ENCODE data around the gene MCM3. TPM values are rescaled to one million over a fixed set of nuclear protein-coding genes. Genes with fewer than 3 reads are reported as not detected.

Gene MCM3
- total and polyA plus RNA-seq, 4 experiments from 2014 or later, result 46.2 to 58.1 (median 51.4) TPM

DNA sequence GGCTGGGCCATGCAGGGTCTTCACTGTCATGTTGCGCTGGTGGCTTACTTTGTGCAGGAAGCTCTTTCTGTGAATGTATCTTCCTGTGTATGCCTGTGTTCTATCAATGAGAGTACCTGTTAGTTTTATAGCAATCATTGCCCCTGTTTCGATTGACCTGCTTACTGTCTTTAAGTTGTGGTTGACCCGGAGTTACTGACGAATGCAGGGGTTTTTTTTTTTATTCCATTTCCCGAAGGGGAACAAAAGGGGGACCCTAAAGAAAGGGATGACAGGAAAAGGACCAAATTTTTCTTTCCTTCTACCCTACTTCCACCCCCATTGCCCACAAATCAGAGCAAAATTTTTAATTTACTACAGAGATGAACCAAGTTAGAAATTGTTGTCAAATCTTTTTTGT lies 40.1 kb downstream of the MCM3 start, which contains the start of gene IL17F:
Gene IL17F, minus strand, starts transcription at position 101 of the 400 bp plus-strand sequence. Its CDS starts 71 bp downstream, at position 30.
- H3K27me3 Mint-ChIP-seq, result peaks cover 1 to 15% of the 10 kb centered on the region in 2 donors

DNA sequence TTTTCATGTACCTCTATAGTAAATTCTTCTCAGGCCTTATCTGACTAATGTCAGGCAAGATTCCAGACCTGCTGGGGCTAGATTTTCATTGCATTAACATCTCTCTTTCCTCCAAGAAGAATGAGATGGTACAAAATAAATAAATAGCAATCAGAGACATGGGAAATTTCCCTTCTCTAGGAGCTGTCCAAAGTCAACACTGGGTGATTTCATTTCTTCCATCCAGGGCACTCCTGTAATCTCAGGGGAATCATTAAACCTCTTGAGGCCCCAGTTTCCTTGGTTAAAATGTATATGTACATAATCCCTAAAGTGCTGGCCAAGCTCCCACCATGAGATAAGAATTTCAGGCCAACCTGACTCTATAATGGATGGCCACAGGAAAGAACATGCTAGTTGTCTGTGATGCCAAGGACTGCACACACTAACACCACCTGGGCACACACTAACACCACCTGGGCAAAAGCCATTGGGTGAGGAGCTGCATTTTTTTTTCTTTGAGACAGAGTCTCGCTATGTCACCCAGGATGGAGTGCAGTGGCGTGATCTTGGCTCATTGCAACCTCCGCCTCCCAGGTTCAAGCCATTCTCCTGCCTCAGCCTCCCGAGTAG lies 41.2 kb downstream of the MCM3 start:
- ChIA-PET POLR2A (ENCODE audit: partially characterized antibody) (no interaction called here), CTCF (ENCODE audit: partially characterized antibody) (interaction anchor here (2.5 kb wide), 1 partner anchor 21 kb away, joined by 11 read pairs; no protein-coding TSS in a partner anchor)
- no peak overlapping the region for H3K27ac Mint-ChIP-seq

More for the DNA sequence above, 40.1 kb downstream of the MCM3 start, which contains the start of gene IL17F:
- Mint-ChIP-seq H3K36me3 (no peaks in the 10 kb centered on the region), H3K9me3 (peaks cover 0 to 3% (median 0%) of the 10 kb centered on the region in 8 donors), H3K4me1 (peaks cover 0 to 4% (median 1%) of the 10 kb centered on the region in 4 donors), H3K27ac (no peak within 1 kb of the TSS), H3K4me3 (no peak within 1 kb of the TSS)
- ChIA-PET POLR2A (ENCODE audit: partially characterized antibody) (no interaction called here), CTCF (ENCODE audit: partially characterized antibody) (no interaction called here)
- Histone ChIP-seq H3K27me3 (ENCODE audit: insufficient read depth, low read length) (no peaks in the 10 kb centered on the region), H3K9me3 (ENCODE audit: control insufficient read depth in 1 of 2, low read length in 2 of 2) (no peaks in the 10 kb centered on the region), H3K36me3 (ENCODE audit: insufficient read depth, low read length) (no peaks in the 10 kb centered on the region), H3K4me1 (ENCODE audit: insufficient read depth, low read length) (no peaks in the 10 kb centered on the region), H3K27ac (ENCODE audit: low read depth, low read length) (no peak within 1 kb of the TSS), H3K4me3 (ENCODE audit: low read length in 2 of 2) (no peak within 1 kb of the TSS)
- intact Hi-C loops (cut with micrococcal nuclease), result no loop called here
- no peak for DNase-seq

DNA sequence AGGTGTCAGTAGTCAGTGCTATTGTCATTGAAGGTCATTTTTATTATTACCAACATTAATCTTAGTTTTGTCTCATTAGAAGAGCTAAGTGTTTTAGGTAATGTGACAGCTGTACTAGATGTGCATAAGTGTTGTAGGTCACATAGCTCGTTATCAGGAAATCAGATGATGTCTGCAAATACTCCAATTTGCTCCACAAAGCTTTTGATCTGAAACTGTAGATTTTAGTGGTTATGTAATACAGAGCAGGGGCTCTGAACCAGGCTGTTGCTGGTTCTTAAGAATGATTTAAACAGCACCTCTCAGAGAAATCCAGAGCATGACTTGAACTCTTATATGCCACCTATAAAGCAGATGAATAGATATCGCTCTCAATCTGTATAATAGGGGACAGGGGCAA lies 42.7 kb downstream of the MCM3 start:
- CTCF ChIA-PET (ENCODE audit: partially characterized antibody), result interaction anchor here (1.3 to 2.5 kb wide), 4 partner anchors 11 to 178 kb away, joined by 3 to 11 read pairs (median 4); no protein-coding TSS in a partner anchor
- H3K27ac Mint-ChIP-seq, result no peak overlapping the region
- peaks cover 2 to 9% of the 10 kb centered on the region in 2 donors for H3K27me3 Mint-ChIP-seq
- DNase-seq, result peak in 1 of 5 donors; percentile 4
- no peak overlapping the region for H3K4me3 Mint-ChIP-seq
- no peaks in the 10 kb centered on the region for H3K36me3 ChIP-seq (ENCODE audit: insufficient read depth, low read length)
- no peaks in the 10 kb centered on the region for H3K4me1 ChIP-seq (ENCODE audit: insufficient read depth, low read length)
- H3K4me1 Mint-ChIP-seq, result peaks cover 0 to 4% (median 1%) of the 10 kb centered on the region in 4 donors
- intact Hi-C loops (cut with micrococcal nuclease), result no loop called here
- no peak overlapping the region for H3K4me3 ChIP-seq (ENCODE audit: low read length in 2 of 2)
- POLR2A ChIA-PET (ENCODE audit: partially characterized antibody), result no interaction called here
- H3K36me3 Mint-ChIP-seq, result no peaks in the 10 kb centered on the region
- H3K9me3 Mint-ChIP-seq, result peaks cover 0 to 3% (median 0%) of the 10 kb centered on the region in 8 donors
- H3K27ac ChIP-seq (ENCODE audit: low read depth, low read length), result no peak overlapping the region
- no peaks in the 10 kb centered on the region for H3K9me3 ChIP-seq (ENCODE audit: control insufficient read depth in 1 of 2, low read length in 2 of 2)
- no peaks in the 10 kb centered on the region for H3K27me3 ChIP-seq (ENCODE audit: insufficient read depth, low read length)

More for the DNA sequence above, 41.2 kb downstream of the MCM3 start:
- peaks cover 0 to 8% of the 10 kb centered on the region in 2 donors for H3K27me3 Mint-ChIP-seq
- H3K4me1 ChIP-seq (ENCODE audit: insufficient read depth, low read length), result no peaks in the 10 kb centered on the region
- no peak overlapping the region for H3K27ac ChIP-seq (ENCODE audit: low read depth, low read length)
- H3K27me3 ChIP-seq (ENCODE audit: insufficient read depth, low read length), result no peaks in the 10 kb centered on the region
- intact Hi-C loops (cut with micrococcal nuclease), result no loop called here
- H3K4me1 Mint-ChIP-seq, result peaks cover 0 to 4% (median 1%) of the 10 kb centered on the region in 4 donors
- no peaks in the 10 kb centered on the region for H3K36me3 Mint-ChIP-seq
- no peaks in the 10 kb centered on the region for H3K9me3 ChIP-seq (ENCODE audit: control insufficient read depth in 1 of 2, low read length in 2 of 2)
- no peaks in the 10 kb centered on the region for H3K36me3 ChIP-seq (ENCODE audit: insufficient read depth, low read length)
- H3K4me3 Mint-ChIP-seq, result no peak overlapping the region
- H3K4me3 ChIP-seq (ENCODE audit: low read length in 2 of 2), result no peak overlapping the region
- peaks cover 0 to 3% (median 0%) of the 10 kb centered on the region in 8 donors for H3K9me3 Mint-ChIP-seq
- DNase-seq, result no peak

DNA sequence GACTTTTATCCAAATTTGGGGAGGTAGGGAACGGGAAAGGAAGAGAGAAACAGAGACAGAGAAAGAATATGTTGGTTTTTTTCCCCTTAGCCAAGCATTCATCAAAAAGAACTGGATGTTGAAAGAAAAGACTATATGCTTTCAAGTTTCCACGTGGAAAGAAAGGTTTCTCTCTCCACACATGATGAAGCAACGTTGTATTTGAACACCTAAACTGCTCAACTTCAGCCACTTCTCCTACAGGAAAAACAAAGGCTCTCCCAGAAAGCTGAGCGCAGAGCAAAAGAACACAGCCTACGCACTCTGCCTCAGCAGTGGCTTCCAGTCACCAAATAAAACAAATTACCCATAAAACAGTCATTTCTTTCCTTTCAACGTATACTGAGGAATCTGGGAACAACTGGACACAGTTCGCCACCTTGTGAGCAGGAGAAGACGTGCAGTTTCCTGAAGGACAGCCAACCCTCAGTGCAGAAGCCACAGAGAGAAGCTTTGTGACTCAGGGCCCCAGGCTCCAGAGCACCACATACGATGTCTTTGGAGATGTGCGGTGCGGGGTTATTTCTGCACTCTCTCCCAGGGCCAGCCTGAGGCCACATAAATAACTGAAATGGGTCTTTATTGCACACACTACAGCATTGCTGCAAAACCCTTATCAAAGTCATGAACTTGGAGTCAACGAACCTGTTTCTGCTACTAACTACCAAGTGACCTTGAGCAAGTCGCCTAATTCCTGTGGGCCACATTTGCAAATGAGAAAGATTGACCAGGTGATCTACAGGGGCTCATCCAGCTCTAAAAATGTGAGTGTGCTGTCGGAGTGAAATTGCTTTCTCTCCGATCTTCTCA lies 50.3 kb downstream of the MCM3 start:
- intact Hi-C loops (cut with micrococcal nuclease), result no loop called here
- Histone ChIP-seq H3K27ac (ENCODE audit: low read depth, low read length) (no peak overlapping the region), H3K27me3 (ENCODE audit: insufficient read depth, low read length) (no peaks in the 10 kb centered on the region), H3K4me3 (ENCODE audit: low read length in 2 of 2) (no peak overlapping the region), H3K36me3 (ENCODE audit: insufficient read depth, low read length) (no peaks in the 10 kb centered on the region), H3K4me1 (ENCODE audit: insufficient read depth, low read length) (no peaks in the 10 kb centered on the region), H3K9me3 (ENCODE audit: control insufficient read depth in 1 of 2, low read length in 2 of 2) (no peaks in the 10 kb centered on the region)
- H3K4me1 Mint-ChIP-seq, result no peaks in the 10 kb centered on the region
- no peak overlapping the region for H3K4me3 Mint-ChIP-seq
- H3K9me3 Mint-ChIP-seq, result no peaks in the 10 kb centered on the region
- ChIA-PET CTCF (ENCODE audit: partially characterized antibody) (interaction anchor here (1.0 kb wide), 1 partner anchor 23 kb away, joined by 3 read pairs; no protein-coding TSS in a partner anchor), POLR2A (ENCODE audit: partially characterized antibody) (no interaction called here)
- peaks cover 7 to 13% of the 10 kb centered on the region in 2 donors for H3K27me3 Mint-ChIP-seq
- no peaks in the 10 kb centered on the region for H3K36me3 Mint-ChIP-seq
- DNase-seq, result no peak
- H3K27ac Mint-ChIP-seq, result no peak overlapping the region

DNA sequence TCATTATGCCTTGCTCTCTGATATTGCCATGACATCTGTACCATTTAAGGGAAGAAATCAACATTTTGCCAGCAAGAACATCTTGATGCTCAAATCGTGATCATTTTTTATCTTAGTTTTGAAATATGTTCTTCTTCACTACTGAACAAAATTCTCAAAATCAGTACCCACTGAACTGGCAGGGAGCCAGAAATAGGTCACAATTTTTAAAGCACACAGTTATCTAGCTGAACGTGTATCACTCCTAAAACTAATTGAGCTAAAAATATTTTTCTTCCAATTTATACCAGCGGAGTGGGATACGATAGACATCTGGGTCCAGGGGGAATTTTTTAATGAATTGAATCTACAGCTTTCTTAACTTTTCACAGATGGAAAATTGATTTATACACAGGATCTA lies 51.5 kb downstream of the MCM3 start:
- POLR2A ChIA-PET (ENCODE audit: partially characterized antibody), result no interaction called here
- H3K9me3 ChIP-seq (ENCODE audit: control insufficient read depth in 1 of 2, low read length in 2 of 2), result no peaks in the 10 kb centered on the region
- intact Hi-C loops (cut with micrococcal nuclease), result no loop called here
- H3K27me3 Mint-ChIP-seq, result peaks cover 7 to 9% of the 10 kb centered on the region in 2 donors
- H3K4me1 Mint-ChIP-seq, result peaks cover 0 to 4% (median 0%) of the 10 kb centered on the region in 4 donors
- H3K27ac ChIP-seq (ENCODE audit: low read depth, low read length), result no peak overlapping the region
- no peaks in the 10 kb centered on the region for H3K36me3 Mint-ChIP-seq
- no peaks in the 10 kb centered on the region for H3K9me3 Mint-ChIP-seq
- no peak overlapping the region for H3K4me3 ChIP-seq (ENCODE audit: low read length in 2 of 2)
- DNase-seq, result no peak
- no peaks in the 10 kb centered on the region for H3K27me3 ChIP-seq (ENCODE audit: insufficient read depth, low read length)
- CTCF ChIA-PET (ENCODE audit: partially characterized antibody), result interaction anchor here (1.2 kb wide), 1 partner anchor 20 kb away, joined by 3 read pairs; no protein-coding TSS in a partner anchor
- no peaks in the 10 kb centered on the region for H3K36me3 ChIP-seq (ENCODE audit: insufficient read depth, low read length)
- no peaks in the 10 kb centered on the region for H3K4me1 ChIP-seq (ENCODE audit: insufficient read depth, low read length)
- H3K27ac Mint-ChIP-seq, result no peak overlapping the region
- H3K4me3 Mint-ChIP-seq, result no peak overlapping the region

DNA sequence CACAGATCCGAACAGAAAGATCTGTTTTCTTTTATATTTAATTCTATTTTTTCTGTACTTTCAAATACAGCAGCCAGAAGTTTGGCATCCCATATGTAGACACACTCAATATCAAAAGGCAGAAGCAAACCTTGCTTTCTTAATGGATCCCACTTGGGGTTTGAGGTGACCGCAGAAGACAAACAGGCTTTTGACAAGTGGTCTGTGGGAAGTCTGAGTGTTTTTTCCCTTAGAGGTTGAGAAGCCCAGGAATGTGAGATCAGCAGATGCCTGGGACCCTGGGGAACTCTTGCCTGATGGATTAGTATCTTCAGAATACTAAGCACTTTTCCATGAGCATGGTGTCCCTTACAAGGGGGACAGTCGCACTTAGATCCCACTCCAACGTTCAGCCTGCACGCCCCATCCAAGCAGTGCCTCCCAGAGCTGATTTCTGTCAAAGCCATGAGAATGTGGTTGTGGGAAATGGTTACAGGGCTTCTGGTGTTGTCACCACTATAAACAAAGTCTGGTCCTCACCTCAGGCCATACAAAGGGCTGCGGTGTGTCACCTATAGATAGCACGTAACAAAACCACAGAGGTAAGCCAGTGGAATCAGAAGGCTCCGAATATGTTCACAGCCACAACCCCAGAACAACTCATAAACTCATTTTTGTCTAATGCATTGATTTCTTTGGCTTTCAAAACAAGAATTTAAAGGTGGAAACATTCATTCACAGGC lies 53.0 kb downstream of the MCM3 start:
- Mint-ChIP-seq H3K4me3 (no peak overlapping the region), H3K27me3 (peaks cover 5 to 7% of the 10 kb centered on the region in 2 donors), H3K27ac (no peak overlapping the region), H3K36me3 (no peaks in the 10 kb centered on the region), H3K4me1 (peaks cover 0 to 4% (median under 1%) of the 10 kb centered on the region in 4 donors), H3K9me3 (no peaks in the 10 kb centered on the region)
- intact Hi-C loops (cut with micrococcal nuclease), result no loop called here
- Histone ChIP-seq H3K9me3 (ENCODE audit: control insufficient read depth in 1 of 2, low read length in 2 of 2) (no peaks in the 10 kb centered on the region), H3K36me3 (ENCODE audit: insufficient read depth, low read length) (no peaks in the 10 kb centered on the region), H3K4me1 (ENCODE audit: insufficient read depth, low read length) (no peaks in the 10 kb centered on the region), H3K27me3 (ENCODE audit: insufficient read depth, low read length) (no peaks in the 10 kb centered on the region), H3K4me3 (ENCODE audit: low read length in 2 of 2) (no peak overlapping the region), H3K27ac (ENCODE audit: low read depth, low read length) (no peak overlapping the region)
- ChIA-PET CTCF (ENCODE audit: partially characterized antibody) (interaction anchor here (1.0 to 1.2 kb wide), 2 partner anchors 10 to 168 kb away, joined by 3 read pairs; no protein-coding TSS in a partner anchor), POLR2A (ENCODE audit: partially characterized antibody) (interaction anchor here (0.6 kb wide), 1 partner anchor 360 kb away, joined by 4 read pairs; no protein-coding TSS in a partner anchor)
- peak in 4 of 5 donors; percentile 11 to 27 (median 20) for DNase-seq

All from CD4-positive, alpha-beta memory T cell (primary cell).